ENCODE measurements around the gene APOBEC3B.
"Not testable (repeated sequence)": the region's sequence is repeated elsewhere in the genome, so short reads cannot be mapped to it uniquely, and the experiment has no call there.

The APOBEC3B gene

DNA sequence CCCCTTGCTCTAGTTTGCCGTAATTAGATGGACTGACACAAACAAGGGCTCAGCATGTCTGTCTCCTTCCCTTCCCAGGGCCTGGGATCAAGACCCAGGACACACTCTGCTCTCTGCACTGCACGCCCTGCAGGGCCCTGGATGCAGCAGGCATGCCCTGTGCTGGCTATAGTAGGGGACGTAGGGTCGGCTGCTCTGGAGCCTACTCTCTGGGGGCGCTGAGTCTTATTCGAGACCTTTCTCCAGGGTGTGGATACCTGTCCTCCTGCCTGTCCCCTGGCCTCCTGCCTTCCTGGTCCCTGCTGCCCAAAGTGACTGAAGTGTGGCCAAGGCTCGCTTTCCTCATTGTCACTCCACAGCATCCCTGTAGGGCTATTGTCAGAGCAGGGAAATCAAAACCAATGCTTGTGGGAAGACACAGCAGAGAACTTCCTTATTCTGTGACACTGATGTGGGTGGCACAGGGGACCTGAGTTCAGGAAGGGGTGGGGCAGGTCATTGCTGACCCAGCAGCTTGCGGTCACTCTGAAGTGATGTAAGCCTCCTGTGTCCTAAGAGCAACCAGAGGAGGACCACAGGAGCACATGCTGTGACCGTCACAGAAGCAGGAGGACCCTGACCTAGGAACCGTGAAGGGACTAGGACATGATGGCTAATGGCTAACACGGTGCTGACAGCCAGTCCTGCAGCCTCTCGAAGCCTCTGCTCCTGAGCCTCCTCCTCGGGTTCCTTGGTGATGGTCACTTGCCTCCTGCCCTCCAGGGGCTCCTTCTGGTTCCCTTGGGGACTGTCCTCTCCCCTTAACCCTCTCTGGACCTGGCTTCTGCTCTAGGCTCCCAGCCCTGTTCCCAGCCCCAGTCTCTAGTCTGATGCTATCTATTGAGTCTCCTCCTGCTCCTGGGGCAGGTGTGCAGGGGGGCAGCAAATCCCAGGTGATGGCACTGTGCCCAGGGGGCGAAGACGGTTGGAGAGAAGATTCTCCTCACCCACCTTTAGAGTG, 14.4 kb upstream of the APOBEC3B start:
- DNase-seq: no peak

- DNase-seq: no peak
These were observed 13.3 kb upstream of the APOBEC3B start for GRCh38 chr22:38968801-38969200.

DNA sequence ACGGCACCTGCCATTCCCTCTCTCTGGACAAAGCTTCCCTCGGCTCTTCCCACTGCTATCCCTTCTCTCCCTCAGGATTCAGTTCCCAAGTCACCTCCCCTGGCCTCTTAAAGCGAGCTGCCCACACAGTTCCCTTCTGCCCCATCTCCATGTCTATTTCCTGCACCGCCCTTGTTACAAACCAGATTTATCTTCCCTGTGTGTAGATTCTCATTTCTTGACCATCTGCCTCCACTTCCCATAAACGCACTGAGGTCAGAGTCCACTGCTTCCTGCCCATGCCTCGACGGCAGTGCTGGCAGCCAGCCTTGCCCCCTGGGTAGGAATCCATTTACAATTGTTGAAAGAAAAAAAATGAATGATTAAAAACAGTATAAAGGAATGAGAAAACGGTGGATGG, 11.6 kb upstream of the APOBEC3B start:
- no peak for DNase-seq

GRCh38 chr22:38971202-38971601, 10.9 kb upstream of the APOBEC3B start:
- no peak for DNase-seq

- DNase-seq: no peak
These were observed 10.4 kb upstream of the APOBEC3B start for GRCh38 chr22:38971791-38972190.

- DNase-seq: no peak
These were observed 9.6 kb upstream of the APOBEC3B start for GRCh38 chr22:38972558-38972957.

DNA sequence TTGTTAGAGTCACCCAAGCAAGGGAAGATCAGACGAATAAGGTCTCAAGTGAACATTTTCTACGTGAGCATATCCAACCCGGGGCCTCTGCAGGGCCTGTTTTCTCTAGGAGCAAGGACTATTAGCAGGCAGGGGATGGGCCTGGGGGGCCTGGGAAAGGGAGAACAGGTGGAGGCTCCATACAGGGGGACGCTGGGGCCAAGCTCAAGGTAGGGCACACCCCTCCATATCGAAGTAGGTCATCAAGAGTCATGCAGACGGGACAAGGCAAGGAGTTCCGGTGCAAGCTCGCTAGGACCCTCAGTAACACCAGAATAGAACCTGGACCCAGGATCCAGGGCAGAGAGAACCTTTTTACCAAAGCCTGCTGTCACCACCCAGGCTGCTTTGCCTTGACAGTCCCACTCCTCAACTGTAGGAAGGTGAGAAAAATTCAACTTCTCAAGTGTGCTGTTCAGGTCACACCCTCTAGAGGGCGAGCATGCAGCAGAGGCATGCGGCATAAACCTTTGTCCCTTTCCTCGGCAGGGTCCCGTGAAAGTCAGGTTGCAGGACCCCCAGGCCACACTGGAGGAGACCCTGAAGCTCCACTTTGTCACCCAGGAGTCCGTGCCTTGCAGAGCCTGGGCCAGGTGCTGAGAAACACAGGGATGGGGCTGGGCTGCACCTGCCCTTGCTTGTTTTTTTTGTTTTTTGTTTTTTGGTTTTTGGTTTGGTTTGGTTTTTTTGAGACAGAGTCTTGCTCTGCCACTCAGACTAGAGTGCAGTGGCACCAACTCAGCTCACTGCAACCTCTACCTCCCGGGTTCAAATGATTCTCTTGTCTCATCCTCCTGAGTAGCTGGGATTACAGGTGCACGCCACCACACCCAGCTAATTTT, 8.6 kb upstream of the APOBEC3B start:
- peak; percentile 39 to 52 for DNase-seq

DNA sequence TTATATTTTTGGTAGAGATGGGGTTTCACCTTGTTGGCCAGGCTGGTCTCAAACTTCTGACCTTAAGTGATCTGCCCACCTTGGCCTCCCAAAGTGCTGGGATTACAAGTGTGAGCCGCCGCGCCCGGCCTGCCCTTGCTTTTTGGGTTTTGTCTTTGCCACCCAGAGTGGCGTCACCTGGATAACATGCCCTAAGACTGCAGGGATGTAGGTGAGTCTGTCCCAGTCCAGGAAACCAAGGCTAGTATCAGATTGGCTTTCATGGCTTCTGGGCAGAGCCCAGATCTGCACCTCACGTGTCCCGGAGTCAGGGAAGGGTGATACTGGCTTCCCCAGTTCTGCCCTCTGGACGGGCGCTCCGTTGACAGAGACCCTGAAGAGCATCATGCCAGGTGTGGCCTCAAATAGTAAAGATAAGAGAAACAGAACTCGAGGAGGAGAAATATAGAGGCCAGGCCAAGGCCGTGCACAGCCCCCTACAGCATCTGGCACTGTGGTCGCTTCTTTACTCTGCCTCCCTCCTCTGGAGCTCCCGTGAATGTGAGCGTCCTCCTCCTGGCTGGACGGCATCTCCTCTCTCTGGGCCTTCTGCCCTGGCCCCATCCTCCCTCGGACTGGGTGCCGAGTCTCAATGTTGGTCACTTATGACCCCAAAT, 7.8 kb upstream of the APOBEC3B start:
- no peak for DNase-seq

GRCh38 chr22:38974826-38975175, 7.3 kb upstream of the APOBEC3B start:
- DNase-seq: no peak

DNA sequence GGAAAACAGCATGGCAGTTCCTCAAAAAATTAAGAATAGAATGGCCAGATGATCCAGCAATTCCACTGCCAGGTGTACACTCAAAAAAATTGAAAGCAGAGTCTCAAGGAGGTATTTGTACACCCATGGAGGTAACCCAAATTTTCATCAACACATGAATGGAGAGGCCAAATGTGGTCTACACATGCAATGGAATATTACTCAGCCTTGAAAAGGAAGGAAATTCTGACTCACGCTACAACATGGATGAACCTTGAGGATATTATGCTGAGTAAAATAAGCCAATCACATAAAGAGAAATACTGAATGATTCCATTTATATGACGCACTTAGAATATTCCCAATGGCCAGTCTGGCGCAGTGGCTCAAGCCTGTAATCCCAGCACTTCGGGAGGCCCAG, 4.9 kb upstream of the APOBEC3B start:
- DNase-seq: not testable (repeated sequence)

DNA sequence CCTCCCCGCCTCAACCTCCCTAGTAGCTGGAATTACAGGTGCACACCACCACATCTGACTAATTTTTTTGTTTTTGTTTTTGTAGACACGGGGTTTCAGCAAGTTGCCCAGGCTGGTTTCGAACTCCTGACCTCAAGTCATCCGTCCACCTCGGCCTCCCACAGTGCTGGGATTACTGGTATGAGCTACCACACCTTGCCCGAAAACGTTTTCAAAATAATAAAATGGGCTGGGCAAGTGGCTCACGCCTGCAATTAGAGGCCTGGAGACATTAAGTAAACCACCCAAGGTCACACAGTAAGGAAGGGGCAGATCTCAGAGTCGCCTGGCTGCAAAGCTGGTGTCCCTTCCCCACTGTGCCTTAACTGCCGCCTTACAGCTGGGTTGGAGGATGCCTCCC, 1.6 kb upstream of the APOBEC3B start:
- DNase-seq: not testable (repeated sequence)

- no peak for DNase-seq
These were observed 849 bp upstream of the APOBEC3B start for GRCh38 chr22:38981005-38981991.

GRCh38 chr22:38984224-38984623, 2.1 kb downstream of the APOBEC3B start:
- no peak for DNase-seq

DNA sequence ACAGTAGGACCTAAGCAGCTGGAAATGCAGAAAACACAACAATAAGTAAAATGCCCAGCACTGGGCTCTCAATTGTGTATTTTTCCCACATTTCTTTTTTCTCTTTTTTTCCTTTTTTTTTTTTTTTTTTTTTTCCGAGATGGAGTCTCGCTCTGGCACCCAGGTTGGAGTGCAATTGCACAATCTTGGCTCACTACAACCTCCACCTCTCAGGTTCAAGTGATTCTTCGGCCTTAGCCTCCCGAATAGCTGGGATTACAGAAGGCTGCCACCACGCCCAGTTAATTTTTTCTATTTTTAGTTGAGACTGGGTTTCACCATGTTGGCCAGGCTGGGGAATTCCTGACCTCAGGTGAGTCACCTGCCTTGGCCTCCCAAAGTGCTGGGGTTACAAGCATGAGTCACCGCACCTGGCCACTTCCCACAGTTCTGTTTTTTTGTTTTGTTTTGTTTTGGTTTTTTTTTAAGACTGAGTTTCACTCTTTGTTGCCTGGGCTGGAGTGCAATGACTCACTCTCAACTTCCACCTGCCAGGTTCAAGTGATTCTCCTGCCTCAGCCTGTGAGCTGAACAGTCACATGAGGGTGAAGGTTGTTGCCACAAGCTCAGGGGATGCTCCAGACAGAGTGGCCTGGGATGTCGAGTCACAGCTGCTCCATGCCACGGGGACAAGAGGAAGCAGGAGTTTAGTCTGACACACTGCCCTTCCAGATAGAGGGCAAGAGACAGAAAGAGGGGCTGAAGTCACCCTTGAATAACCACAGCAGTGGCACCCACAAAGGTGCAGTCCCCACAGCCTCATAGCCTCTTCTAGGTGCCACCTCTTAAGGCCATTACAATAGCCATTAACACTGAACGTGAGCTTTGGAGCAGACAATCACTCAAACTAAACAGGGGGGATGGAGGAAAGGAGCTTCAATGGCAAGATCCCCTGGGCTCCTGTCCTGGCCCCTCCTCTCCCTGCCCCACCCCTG, 2.9 kb downstream of the APOBEC3B start:
- peak; percentile 67 to 78 for DNase-seq

- DNase-seq: no peak
These were observed 4.5 kb downstream of the APOBEC3B start for GRCh38 chr22:38986629-38987028.

DNA sequence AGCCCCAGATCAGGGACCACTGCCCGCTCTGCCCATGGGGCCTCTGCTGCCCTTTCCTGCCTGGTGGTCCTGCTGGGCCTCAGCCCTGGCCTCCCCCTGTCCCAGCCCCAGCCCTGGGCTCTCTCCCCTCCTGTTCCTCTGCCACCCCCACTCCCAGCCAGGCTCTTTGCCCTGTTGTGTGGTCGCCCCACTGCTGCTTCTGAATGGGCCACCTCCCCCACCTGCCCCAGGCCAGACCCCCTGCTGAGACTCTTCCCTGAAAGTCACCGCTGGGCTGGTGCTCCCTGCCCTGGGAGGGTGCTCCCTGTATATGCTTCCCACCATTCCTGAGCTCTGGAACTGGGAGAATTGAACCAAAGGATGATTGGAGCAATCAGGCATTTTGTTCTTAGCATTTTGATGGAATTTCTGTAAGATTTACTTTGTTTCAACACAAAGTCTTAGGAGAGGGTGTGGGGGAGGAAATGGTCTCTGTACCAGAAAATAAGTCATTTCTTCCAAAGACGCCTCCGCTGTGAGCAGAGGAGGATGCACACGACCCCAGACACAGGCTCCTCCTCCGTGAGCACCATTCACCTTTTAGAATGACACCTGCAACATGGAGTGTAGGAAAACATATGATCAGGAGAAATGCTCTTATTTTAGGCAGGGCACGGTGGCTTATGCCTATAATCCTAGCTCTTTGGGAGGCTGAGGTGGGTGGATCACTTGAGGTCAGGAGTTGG, 5.2 kb downstream of the APOBEC3B start:
- DNase-seq: no peak

GRCh38 chr22:38989466-38989865, 7.3 kb downstream of the APOBEC3B start:
- DNase-seq: no peak

DNA sequence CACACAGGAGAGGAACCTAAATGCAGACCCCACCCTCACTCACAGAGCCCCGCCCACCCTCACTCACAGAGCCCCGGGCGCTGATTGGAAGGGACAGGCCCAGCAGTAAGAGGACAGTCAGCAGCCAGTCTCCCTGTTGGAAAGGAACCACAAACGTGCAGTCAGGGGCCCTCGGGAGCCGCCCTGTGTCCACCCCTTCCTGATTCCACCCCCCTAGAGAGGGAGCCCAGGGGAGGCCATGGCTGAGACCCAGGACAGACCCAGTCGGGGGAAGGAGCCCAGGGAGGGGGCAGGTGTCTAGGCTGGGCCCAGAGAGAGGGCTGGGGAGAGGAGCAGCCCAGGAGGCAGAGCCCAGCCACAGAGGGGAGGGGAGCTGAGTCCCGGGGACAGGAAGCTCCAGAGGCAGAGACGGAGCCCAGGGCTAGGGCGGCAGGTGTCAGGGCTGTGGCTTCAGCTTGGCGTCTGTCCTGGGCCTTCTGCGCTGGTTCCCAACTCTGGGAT, 10.8 kb downstream of the APOBEC3B start:
- not testable (repeated sequence) for DNase-seq

DNA sequence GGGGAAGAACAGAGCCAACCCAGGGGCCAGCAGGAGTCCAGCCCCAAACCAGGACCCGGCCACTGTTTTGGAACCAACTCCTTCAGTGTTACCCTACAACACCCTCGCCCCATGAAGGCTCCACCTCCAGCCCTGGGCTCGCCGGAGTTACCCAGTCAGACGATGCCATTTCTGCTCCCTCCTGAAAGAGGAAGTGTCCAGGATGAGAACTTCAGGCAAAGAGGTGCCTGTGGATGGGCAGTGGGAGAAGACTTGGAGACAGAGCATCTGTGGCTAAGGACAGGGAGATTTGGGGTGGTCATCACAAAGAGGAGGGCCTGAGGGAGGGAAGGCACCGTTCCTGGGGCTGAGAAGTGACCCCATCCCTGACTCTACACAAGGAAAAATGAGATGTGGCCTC, 14.0 kb downstream of the APOBEC3B start:
- no peak for DNase-seq

DNA sequence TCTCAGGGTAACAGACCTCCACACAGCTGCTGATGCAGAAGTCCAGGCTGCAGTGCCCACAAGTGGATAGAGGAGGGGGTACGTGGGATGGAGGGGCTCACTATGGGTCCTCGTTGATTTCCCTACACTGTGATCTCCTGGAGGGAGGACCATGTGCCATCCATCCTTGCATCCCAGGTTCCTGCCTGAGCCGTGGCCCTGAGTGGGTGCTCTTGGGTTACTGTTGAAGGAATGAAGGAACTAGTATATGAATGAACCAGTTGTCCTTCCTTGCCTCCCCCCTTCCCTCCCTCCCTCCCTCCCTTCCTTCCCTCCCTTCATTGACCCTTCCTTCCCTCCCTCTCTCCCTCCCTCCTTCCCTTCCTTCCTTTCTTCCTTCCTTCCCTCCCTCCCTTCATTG, 15.4 kb downstream of the APOBEC3B start:
- no peak for DNase-seq

Data from activated CD4-positive, alpha-beta T cell treated with anti-CD3 and anti-CD28 coated beads, Interleukin-2, amount 50 U/mL, for 48 hours (primary cell).